Measurements from ENCODE around the gene SLC38A8.

SLC38A8 gene

DNA sequence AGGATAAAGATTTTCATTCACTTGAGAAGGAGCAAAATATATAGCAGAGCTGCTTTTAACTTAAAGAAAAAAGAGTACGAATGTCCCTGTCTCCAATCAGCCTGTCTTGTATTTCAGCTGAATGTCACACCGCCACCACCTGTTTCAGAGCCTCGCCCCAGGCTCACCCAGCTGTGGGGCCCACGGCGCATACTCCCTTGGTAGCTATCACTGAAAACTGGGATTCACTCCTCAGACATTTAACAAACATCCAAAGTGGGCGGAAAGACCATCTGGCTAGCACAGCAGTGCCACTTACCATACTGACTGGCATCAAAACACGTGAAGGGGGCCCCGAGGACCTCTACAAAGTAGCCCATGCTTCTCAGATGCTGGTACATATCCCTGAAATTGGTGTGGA, 25.4 kb upstream of the SLC38A8 start:
- DNase-seq = no peak

GRCh38 chr16:84067640-84068039, 25.0 kb upstream of the SLC38A8 start:
- DNase-seq = no peak

DNA sequence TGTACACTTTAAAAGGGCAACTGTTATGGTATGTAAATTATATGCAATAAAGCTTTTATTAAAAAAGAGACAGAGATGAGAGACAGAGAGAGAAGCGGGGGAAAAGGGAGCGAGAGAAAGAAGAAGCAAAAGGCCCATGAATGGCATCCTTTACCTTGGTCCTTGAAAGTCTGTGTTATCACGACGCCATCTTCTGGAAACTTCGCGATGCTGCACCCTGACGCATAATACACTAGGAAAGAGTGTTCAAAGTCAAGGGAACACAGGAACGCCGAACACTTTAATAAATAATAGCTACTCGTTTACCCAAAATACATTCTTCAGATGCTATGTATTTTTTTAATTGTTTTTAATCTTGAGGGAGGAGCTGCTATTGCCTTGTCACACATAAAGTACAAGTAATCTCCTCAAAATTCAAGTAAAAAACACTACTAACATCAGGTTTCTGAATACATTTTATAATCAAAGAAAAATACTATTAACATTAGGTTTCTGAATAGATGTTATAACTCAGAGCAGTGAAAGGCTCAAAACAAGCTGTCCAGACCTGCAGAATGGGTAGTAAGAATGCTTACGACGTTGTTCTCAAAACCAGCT, 23.0 kb upstream of the SLC38A8 start:
- peak in 1 of 2 donors; percentile 27 for DNase-seq

DNA sequence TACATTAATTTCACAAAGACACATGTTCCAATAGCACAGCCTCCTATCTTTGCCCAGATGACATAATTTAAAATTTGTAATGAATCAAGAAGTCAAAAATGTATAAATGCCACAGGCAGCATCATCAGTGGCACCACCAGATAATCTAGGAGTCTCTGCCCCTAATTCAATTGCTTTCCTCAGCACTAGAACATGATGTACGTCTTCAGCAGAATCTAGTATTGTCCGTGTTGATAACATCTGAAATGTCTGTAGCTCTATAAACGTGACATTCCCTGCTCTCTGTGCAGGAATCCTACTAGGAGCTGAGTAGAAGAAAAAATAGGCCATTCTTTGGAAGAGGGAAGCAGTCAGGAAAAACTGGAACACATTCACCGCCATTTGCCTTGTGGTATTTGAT, 21.4 kb upstream of the SLC38A8 start:
- no peak for DNase-seq

GRCh38 chr16:84062734-84063640, 20.4 kb upstream of the SLC38A8 start:
- DNase-seq = peak; percentile 67 to 68

- DNase-seq = no peak
These were observed 18.7 kb upstream of the SLC38A8 start for GRCh38 chr16:84061236-84061819.

DNA sequence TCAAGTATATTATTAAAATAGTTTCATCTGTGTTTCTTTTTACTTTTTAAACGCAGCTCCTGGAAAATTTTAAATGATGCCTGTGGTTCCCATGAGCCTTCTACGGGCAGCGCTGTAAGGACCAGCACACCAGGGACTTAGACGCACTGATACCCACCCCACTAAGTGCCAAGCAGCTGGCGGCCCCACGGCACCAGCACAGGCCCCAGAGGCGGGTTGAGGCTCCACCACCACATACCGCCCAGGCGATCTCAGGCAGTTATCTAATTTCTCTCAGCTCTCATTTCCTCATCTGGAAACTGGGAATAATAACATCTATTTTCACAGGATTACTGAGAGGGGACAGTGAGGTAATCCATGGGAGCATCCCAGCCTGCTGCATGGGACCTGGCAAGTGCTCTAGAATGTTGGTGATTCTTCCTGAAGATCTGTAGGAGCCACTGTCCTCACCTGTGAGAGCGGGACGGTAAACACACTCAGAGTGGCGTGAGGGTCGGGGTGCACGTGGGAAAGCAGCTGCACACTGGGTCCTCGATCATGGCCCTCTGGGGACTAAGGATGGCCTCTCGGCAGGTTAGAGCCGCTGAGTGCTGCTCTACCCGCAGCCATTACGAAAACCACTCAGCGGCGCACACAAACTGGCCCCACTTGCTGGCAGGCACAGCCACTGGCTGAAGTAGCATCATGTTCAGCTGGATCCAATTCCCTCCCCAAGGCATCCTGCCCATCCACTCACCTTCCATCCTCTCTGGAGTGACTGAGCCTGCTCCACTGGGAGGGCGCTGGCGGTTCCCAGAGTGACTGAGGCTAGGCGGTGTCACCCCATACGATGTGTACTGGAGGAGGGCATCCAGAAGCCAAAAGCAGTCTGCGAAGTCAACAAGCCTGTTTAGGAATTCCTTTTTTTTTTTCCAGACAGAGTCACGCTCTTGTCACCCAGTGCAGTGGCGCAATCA, 17.6 kb upstream of the SLC38A8 start:
- no peak for DNase-seq

DNA sequence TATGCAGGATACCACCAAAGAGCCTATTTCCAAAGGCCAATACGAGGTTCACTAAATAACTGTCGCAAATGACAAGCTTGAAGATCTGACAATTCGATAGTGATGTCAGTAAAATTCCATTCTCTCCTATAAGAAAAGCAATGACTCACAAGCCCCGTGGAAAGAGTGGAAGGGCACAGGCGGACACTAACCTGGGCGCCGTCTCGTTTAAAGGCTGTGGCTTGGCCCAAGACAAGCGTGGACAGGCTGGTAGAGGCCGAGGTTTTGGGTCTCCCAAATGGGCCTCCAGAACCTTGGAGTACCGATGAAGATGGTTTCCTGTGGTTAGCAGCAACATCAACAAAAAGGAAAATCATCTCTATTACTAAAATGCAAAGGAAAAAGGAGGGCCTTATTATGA, 16.5 kb upstream of the SLC38A8 start:
- DNase-seq = no peak

GRCh38 chr16:84058664-84059063, 16.1 kb upstream of the SLC38A8 start:
- no peak for DNase-seq

- DNase-seq = no peak
These were observed 15.6 kb upstream of the SLC38A8 start for GRCh38 chr16:84058211-84058610.

GRCh38 chr16:84056933-84057332, 14.3 kb upstream of the SLC38A8 start:
- DNase-seq = no peak

- no peak for DNase-seq
These were observed 13.4 kb upstream of the SLC38A8 start for GRCh38 chr16:84055801-84056634.

DNA sequence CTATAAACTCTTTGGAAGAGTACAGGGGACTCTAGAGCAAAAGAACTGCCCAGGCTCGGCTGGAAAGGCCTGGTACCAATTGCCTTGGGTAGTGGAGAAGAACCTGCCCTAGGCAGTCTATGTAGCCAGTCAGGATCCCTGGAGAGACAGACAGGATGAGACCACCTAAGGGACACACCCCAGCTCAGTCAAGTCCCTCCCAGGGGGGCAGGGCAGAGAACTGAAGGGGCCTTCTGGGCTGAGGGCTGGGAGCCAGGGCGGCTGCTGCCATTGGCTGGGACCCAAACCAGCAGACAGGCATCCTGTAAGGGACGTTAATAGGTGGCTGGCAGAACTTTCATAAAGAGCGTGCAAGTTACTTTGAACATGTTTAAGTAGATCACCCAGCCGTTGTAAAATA, 12.8 kb upstream of the SLC38A8 start:
- no peak for DNase-seq

- no peak for DNase-seq
These were observed 12.3 kb upstream of the SLC38A8 start for GRCh38 chr16:84054916-84055315.

- no peak for DNase-seq
These were observed 11.7 kb upstream of the SLC38A8 start for GRCh38 chr16:84054271-84054670.

GRCh38 chr16:84053237-84053636, 10.6 kb upstream of the SLC38A8 start:
- DNase-seq = no peak

DNA sequence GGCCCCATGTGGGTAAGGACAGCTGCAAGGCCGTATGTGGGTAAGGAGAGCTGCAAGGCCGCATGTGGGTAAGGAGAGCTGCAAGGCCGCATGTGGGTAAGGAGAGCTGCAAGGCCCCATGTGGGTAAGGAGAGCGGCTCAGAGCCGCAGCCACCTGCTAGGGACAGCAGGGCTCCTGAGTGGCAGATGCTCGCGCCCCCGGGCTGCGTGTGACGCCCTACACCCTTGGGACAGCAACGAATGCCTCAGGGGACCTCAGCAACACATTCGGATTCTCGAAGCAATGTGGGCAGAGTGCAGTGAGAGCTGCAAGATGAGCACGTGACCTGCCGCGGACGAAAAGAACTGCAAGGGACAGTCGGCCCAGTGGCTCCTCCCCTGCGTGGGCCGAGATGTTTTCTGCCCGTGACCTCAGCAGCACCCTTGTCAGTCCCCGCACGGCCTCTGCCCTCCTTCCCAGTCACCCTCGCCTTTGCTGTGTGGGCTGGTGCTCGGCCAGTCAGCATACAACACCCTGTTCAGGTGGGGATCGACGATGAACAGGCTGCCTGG, 9.6 kb upstream of the SLC38A8 start:
- DNase-seq = no peak

GRCh38 chr16:84050316-84050715, 7.7 kb upstream of the SLC38A8 start:
- no peak for DNase-seq

GRCh38 chr16:84049403-84050060, 6.9 kb upstream of the SLC38A8 start:
- no peak for DNase-seq

DNA sequence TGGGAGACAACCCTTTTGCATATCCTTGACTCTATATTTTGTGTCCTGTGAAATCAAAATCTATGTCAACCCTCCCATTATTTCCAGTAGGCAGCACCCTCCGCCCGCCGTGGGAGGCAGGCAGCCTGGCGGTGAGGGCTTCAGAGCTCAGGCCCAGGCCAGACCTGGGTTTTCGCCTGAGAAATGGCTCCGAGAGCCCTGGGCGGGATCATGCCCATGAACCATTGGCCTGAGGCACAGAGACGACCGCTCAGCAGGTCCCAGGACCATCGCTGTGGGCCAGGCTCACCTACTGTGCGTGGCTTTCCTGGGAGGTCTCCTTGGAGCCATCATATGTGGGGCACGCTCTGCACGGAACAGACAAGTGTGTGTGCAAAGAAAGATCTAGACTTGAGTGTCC, 6.3 kb upstream of the SLC38A8 start:
- DNase-seq = no peak

DNA sequence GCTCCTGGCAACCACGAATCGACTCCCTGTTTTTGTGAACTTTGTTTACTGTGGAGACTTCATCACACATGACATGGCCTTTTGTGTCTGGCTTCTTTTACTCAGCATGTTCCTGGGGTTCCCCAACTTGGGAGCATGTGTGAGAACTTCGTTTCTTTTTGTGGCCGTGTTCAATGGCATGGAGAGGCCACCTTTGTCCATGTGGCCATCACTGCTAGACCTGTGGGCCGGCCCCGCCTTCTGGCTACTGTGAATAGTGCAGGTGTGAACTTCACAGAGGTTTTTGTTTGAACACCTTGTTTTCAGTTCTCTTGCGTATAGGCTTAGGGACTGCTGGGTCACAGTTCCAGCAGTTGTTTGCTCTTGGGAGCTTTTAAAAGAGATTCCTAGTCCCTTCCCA, 5.7 kb upstream of the SLC38A8 start:
- no peak for DNase-seq
